Putamen (tissue), 1 donor: Measurements from ENCODE around the gene ENDOV.
A peak's percentile ranks its signal among the peaks of the same experiment; 100 is the strongest.

Source experiments
- DNase-seq: peaks from one replicate; pipeline ENCODE4 v3.0.0-alpha.2; 2016; ENCODE audit warnings: low spot score

The ENDOV gene

GRCh38 chr17:80431246-80432195 lies 16.6 kb downstream of the ENDOV start:
- no peak for DNase-seq

GRCh38 chr17:80432350-80432955 lies 17.5 kb downstream of the ENDOV start:
- DNase-seq = no peak

- no peak for DNase-seq
Measured at GRCh38 chr17:80432961-80433550, 18.1 kb downstream of the ENDOV start.

- no peak for DNase-seq
Measured at GRCh38 chr17:80433916-80434666, 19.1 kb downstream of the ENDOV start.

- no peak for DNase-seq
Measured at GRCh38 chr17:80437532-80437931, 22.6 kb downstream of the ENDOV start.

GRCh38 chr17:80438806-80439205 lies 23.8 kb downstream of the ENDOV start:
- DNase-seq = no peak

GRCh38 chr17:80439499-80439898 lies 24.5 kb downstream of the ENDOV start:
- DNase-seq = no peak

GRCh38 chr17:80441133-80441578 lies 26.2 kb downstream of the ENDOV start:
- no peak for DNase-seq

- DNase-seq = no peak
Measured at GRCh38 chr17:80441598-80442322, 26.8 kb downstream of the ENDOV start.

- no peak for DNase-seq
Measured at GRCh38 chr17:80442323-80442659, 27.3 kb downstream of the ENDOV start.

- no peak for DNase-seq
Measured at GRCh38 chr17:80442764-80443163, 27.8 kb downstream of the ENDOV start.

- no peak for DNase-seq
Measured at GRCh38 chr17:80443498-80443897, 28.5 kb downstream of the ENDOV start.

GRCh38 chr17:80443916-80444643 lies 29.1 kb downstream of the ENDOV start:
- DNase-seq = no peak

GRCh38 chr17:80444644-80444979 lies 29.6 kb downstream of the ENDOV start:
- no peak for DNase-seq

GRCh38 chr17:80445007-80445725 lies 30.2 kb downstream of the ENDOV start:
- peak; percentile 45 for DNase-seq

- no peak for DNase-seq
Measured at GRCh38 chr17:80445726-80446110, 30.8 kb downstream of the ENDOV start.

GRCh38 chr17:80446645-80447405 lies 31.9 kb downstream of the ENDOV start:
- DNase-seq = no peak

GRCh38 chr17:80447790-80448189 lies 32.8 kb downstream of the ENDOV start:
- no peak for DNase-seq

GRCh38 chr17:80449194-80449929 lies 34.4 kb downstream of the ENDOV start:
- no peak for DNase-seq
